ENCODE results near the gene ZNF627. TPM values are rescaled to one million over a fixed set of nuclear protein-coding genes. Genes with fewer than 3 reads are reported as not detected.
"Not testable (repeated sequence)": the region's sequence is repeated elsewhere in the genome, so short reads cannot be mapped to it uniquely, and the experiment has no call there.

Gene ZNF627
- total and polyA plus RNA-seq, 2 donors = 13.7 to 18.4 TPM

GRCh38 chr19:11606484-11606883, 9.2 kb downstream of the ZNF627 start:
- Histone ChIP-seq H3K27ac (ENCODE audit: low read depth in 1 of 2, low read length in 1 of 2) (no peak overlapping the region), H3K9me3 (ENCODE audit: control insufficient read depth in 2 of 2, insufficient read depth in 1 of 2, low read length in 1 of 2) (peaks cover 4 to 27% of the 10 kb centered on the region in 2 donors), H3K4me3 (ENCODE audit: low read length in 2 of 2) (no peak overlapping the region), H3K36me3 (ENCODE audit: control insufficient read depth in 2 of 2, insufficient read depth in 2 of 2, low read length in 1 of 2) (peaks cover 17 to 27% of the 10 kb centered on the region in 2 donors), H3K4me1 (ENCODE audit: control insufficient read depth in 2 of 2, insufficient read depth in 2 of 2, low read length in 2 of 2) (no peaks in the 10 kb centered on the region), H3K27me3 (ENCODE audit: control insufficient read depth in 2 of 2, insufficient read depth in 1 of 2, low read length in 1 of 2) (no peaks in the 10 kb centered on the region)
- 98% methylated on average over 8 of the region's 8 CpGs for WGBS
- no peak for DNase-seq (ENCODE audit: low read depth in 6 of 9, low spot score in 9 of 9)

GRCh38 chr19:11611730-11612129, 14.4 kb downstream of the ZNF627 start:
- WGBS = 98% methylated on average over 1 of the region's 1 CpG
- no peaks in the 10 kb centered on the region for H3K4me1 ChIP-seq (ENCODE audit: control insufficient read depth in 2 of 2, insufficient read depth in 2 of 2, low read length in 2 of 2)
- no peak overlapping the region for H3K4me3 ChIP-seq (ENCODE audit: low read length in 2 of 2)
- no peak overlapping the region for H3K27ac ChIP-seq (ENCODE audit: low read depth in 1 of 2, low read length in 1 of 2)
- no peak for DNase-seq (ENCODE audit: low read depth in 6 of 9, low spot score in 9 of 9)
- peaks cover 5 to 26% of the 10 kb centered on the region in 2 donors for H3K9me3 ChIP-seq (ENCODE audit: control insufficient read depth in 2 of 2, insufficient read depth in 1 of 2, low read length in 1 of 2)
- H3K27me3 ChIP-seq (ENCODE audit: control insufficient read depth in 2 of 2, insufficient read depth in 1 of 2, low read length in 1 of 2) = no peaks in the 10 kb centered on the region
- peaks cover 14 to 28% of the 10 kb centered on the region in 2 donors for H3K36me3 ChIP-seq (ENCODE audit: control insufficient read depth in 2 of 2, insufficient read depth in 2 of 2, low read length in 1 of 2)

DNA sequence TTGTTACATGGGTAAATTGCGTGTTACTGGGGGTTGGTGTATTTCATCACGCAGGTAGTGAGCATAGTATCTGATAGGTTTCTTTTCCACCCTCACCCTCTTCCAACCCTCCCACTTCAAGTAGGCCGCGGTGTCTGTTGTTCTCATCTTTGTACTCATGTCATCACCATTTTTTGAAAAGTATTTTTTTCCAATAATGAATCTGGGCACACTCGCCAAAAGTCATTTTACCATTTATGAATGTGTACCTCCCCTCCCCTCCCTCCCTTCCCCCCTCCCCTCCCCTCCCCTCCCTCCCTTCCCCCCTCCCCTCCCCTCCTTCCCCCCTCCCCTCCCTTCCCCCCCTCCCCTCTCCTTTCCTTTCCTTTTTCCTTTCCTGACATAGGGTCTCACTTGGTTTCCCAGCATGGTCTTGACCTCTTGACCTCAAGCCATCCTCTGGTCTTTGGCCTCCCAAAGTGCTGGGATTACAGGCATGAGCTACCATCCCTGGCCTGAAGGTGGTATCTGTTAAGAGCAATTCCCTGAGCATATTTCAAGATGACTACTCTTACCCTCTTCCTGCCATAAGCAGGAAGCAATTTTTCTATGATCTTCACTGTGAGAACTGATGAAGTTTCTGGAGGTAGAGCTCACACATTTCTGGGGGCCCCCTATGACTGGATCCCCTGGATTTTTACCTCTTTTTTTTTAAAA, 15.7 kb downstream of the ZNF627 start:
- Histone ChIP-seq H3K27ac (ENCODE audit: low read depth in 1 of 2, low read length in 1 of 2) (no peak overlapping the region), H3K36me3 (ENCODE audit: control insufficient read depth in 2 of 2, insufficient read depth in 2 of 2, low read length in 1 of 2) (peaks cover 26 to 33% of the 10 kb centered on the region in 2 donors), H3K27me3 (ENCODE audit: control insufficient read depth in 2 of 2, insufficient read depth in 1 of 2, low read length in 1 of 2) (no peaks in the 10 kb centered on the region), H3K4me3 (ENCODE audit: low read length in 2 of 2) (no peak overlapping the region), H3K9me3 (ENCODE audit: control insufficient read depth in 2 of 2, insufficient read depth in 1 of 2, low read length in 1 of 2) (peaks cover 13 to 20% of the 10 kb centered on the region in 2 donors), H3K4me1 (ENCODE audit: control insufficient read depth in 2 of 2, insufficient read depth in 2 of 2, low read length in 2 of 2) (no peaks in the 10 kb centered on the region)
- 99% methylated on average over 5 of the region's 5 CpGs for WGBS
- no peak for DNase-seq (ENCODE audit: low read depth in 6 of 9, low spot score in 9 of 9)

DNA sequence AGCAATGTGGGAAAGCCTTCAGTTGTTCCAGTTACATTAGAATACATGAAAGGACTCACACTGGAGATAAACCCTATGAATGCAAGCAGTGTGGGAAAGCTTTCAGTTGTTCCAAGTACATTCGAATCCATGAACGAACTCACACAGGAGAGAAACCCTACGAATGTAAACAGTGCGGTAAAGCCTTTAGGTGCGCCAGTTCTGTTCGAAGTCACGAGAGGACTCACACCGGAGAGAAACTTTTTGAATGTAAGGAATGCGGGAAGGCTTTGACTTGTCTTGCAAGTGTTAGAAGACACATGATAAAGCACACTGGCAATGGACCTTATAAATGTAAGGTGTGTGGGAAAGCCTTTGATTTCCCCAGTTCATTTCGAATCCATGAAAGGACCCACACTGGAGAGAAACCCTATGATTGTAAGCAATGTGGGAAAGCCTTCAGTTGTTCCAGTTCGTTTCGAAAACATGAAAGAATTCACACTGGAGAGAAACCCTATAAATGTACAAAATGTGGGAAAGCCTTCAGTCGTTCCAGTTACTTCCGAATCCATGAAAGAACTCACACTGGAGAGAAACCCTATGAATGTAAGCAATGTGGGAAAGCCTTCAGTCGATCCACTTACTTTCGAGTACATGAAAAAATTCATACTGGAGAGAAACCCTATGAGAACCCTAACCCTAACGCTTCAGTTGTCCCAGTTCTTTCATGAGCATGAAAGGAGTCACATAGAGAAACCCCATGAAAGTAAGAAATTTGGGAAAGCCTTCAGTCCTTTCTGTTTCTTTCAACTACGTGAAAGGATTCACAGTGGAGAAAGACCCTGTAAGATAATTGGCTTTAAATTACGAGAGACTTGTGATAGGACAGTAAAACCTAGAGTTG, 20.1 kb downstream of the ZNF627 start:
- DNase-seq (ENCODE audit: low read depth in 6 of 9, low spot score in 9 of 9) = no peak
- H3K27me3 ChIP-seq (ENCODE audit: control insufficient read depth in 2 of 2, insufficient read depth in 1 of 2, low read length in 1 of 2) = no peaks in the 10 kb centered on the region
- H3K4me1 ChIP-seq (ENCODE audit: control insufficient read depth in 2 of 2, insufficient read depth in 2 of 2, low read length in 2 of 2) = no peaks in the 10 kb centered on the region
- H3K27ac ChIP-seq (ENCODE audit: low read depth in 1 of 2, low read length in 1 of 2) = no peak overlapping the region
- H3K9me3 ChIP-seq (ENCODE audit: control insufficient read depth in 2 of 2, insufficient read depth in 1 of 2, low read length in 1 of 2) = peaks cover 13 to 20% of the 10 kb centered on the region in 2 donors
- H3K36me3 ChIP-seq (ENCODE audit: control insufficient read depth in 2 of 2, insufficient read depth in 2 of 2, low read length in 1 of 2) = peaks cover 48 to 53% of the 10 kb centered on the region in 2 donors
- 99% methylated on average over 19 of the region's 19 CpGs for WGBS
- no peak overlapping the region for H3K4me3 ChIP-seq (ENCODE audit: low read length in 2 of 2)

GRCh38 chr19:11620553-11620952, 23.3 kb downstream of the ZNF627 start:
- H3K4me1 ChIP-seq (ENCODE audit: control insufficient read depth in 2 of 2, insufficient read depth in 2 of 2, low read length in 2 of 2) = peaks cover 2% of the 10 kb centered on the region in 2 donors
- no peak for DNase-seq (ENCODE audit: low read depth in 6 of 9, low spot score in 9 of 9)
- peaks cover 0 to 14% of the 10 kb centered on the region in 2 donors for H3K27me3 ChIP-seq (ENCODE audit: control insufficient read depth in 2 of 2, insufficient read depth in 1 of 2, low read length in 1 of 2)
- H3K27ac ChIP-seq (ENCODE audit: low read depth in 1 of 2, low read length in 1 of 2) = no peak overlapping the region
- WGBS = 83% methylated on average over 4 of the region's 4 CpGs
- H3K9me3 ChIP-seq (ENCODE audit: control insufficient read depth in 2 of 2, insufficient read depth in 1 of 2, low read length in 1 of 2) = peaks cover 8 to 13% of the 10 kb centered on the region in 2 donors
- peaks cover 36 to 49% of the 10 kb centered on the region in 2 donors for H3K36me3 ChIP-seq (ENCODE audit: control insufficient read depth in 2 of 2, insufficient read depth in 2 of 2, low read length in 1 of 2)
- no peak overlapping the region for H3K4me3 ChIP-seq (ENCODE audit: low read length in 2 of 2)

GRCh38 chr19:11622401-11622800, 25.1 kb downstream of the ZNF627 start:
- H3K27me3 ChIP-seq (ENCODE audit: control insufficient read depth in 2 of 2, insufficient read depth in 1 of 2, low read length in 1 of 2) = peaks cover 0 to 22% of the 10 kb centered on the region in 2 donors
- peaks cover 17 to 33% of the 10 kb centered on the region in 2 donors for H3K36me3 ChIP-seq (ENCODE audit: control insufficient read depth in 2 of 2, insufficient read depth in 2 of 2, low read length in 1 of 2)
- 64% methylated on average over 3 of the region's 3 CpGs for WGBS
- H3K4me3 ChIP-seq (ENCODE audit: low read length in 2 of 2); H3K9me3 ChIP-seq (ENCODE audit: control insufficient read depth in 2 of 2, insufficient read depth in 1 of 2, low read length in 1 of 2); H3K4me1 ChIP-seq (ENCODE audit: control insufficient read depth in 2 of 2, insufficient read depth in 2 of 2, low read length in 2 of 2); H3K27ac ChIP-seq (ENCODE audit: low read depth in 1 of 2, low read length in 1 of 2); DNase-seq (ENCODE audit: low read depth in 6 of 9, low spot score in 9 of 9): not testable (repeated sequence)

- Histone ChIP-seq H3K9me3 (ENCODE audit: control insufficient read depth in 2 of 2, insufficient read depth in 1 of 2, low read length in 1 of 2) (no peaks in the 10 kb centered on the region), H3K4me3 (ENCODE audit: low read length in 2 of 2) (no peak overlapping the region), H3K4me1 (ENCODE audit: control insufficient read depth in 2 of 2, insufficient read depth in 2 of 2, low read length in 2 of 2) (peaks cover 2% of the 10 kb centered on the region in 2 donors), H3K36me3 (ENCODE audit: control insufficient read depth in 2 of 2, insufficient read depth in 2 of 2, low read length in 1 of 2) (peaks cover 14 to 17% of the 10 kb centered on the region in 2 donors), H3K27ac (ENCODE audit: low read depth in 1 of 2, low read length in 1 of 2) (no peak overlapping the region), H3K27me3 (ENCODE audit: control insufficient read depth in 2 of 2, insufficient read depth in 1 of 2, low read length in 1 of 2) (peaks cover 0 to 22% of the 10 kb centered on the region in 2 donors)
- no peak for DNase-seq (ENCODE audit: low read depth in 6 of 9, low spot score in 9 of 9)
- WGBS = 75% methylated on average over 4 of the region's 4 CpGs
Observed at GRCh38 chr19:11624069-11624463, 26.8 kb downstream of the ZNF627 start.

- Histone ChIP-seq H3K4me3 (ENCODE audit: low read length in 2 of 2) (no peak overlapping the region), H3K27ac (ENCODE audit: low read depth in 1 of 2, low read length in 1 of 2) (no peak overlapping the region), H3K4me1 (ENCODE audit: control insufficient read depth in 2 of 2, insufficient read depth in 2 of 2, low read length in 2 of 2) (peaks cover 2% of the 10 kb centered on the region in 2 donors), H3K9me3 (ENCODE audit: control insufficient read depth in 2 of 2, insufficient read depth in 1 of 2, low read length in 1 of 2) (no peaks in the 10 kb centered on the region), H3K36me3 (ENCODE audit: control insufficient read depth in 2 of 2, insufficient read depth in 2 of 2, low read length in 1 of 2) (no peaks in the 10 kb centered on the region), H3K27me3 (ENCODE audit: control insufficient read depth in 2 of 2, insufficient read depth in 1 of 2, low read length in 1 of 2) (peaks cover 0 to 22% of the 10 kb centered on the region in 2 donors)
- WGBS = 91% methylated on average over 15 of the region's 15 CpGs
- no peak for DNase-seq (ENCODE audit: low read depth in 6 of 9, low spot score in 9 of 9)
Observed at GRCh38 chr19:11626252-11626651, 29.0 kb downstream of the ZNF627 start.

GRCh38 chr19:11633223-11633622, 35.9 kb downstream of the ZNF627 start:
- 88% methylated on average over 9 of the region's 9 CpGs for WGBS
- no peak for DNase-seq (ENCODE audit: low read depth in 6 of 9, low spot score in 9 of 9)

More at GRCh38 chr19:11633223-11633622, 35.9 kb downstream of the ZNF627 start:
- H3K9me3 ChIP-seq (ENCODE audit: control insufficient read depth in 2 of 2, insufficient read depth in 1 of 2, low read length in 1 of 2) = peaks cover 0 to 6% of the 10 kb centered on the region in 2 donors
- H3K36me3 ChIP-seq (ENCODE audit: control insufficient read depth in 2 of 2, insufficient read depth in 2 of 2, low read length in 1 of 2) = no peaks in the 10 kb centered on the region
- no peaks in the 10 kb centered on the region for H3K27me3 ChIP-seq (ENCODE audit: control insufficient read depth in 2 of 2, insufficient read depth in 1 of 2, low read length in 1 of 2)
- H3K4me3 ChIP-seq (ENCODE audit: low read length in 2 of 2) = no peak overlapping the region
- H3K27ac ChIP-seq (ENCODE audit: low read depth in 1 of 2, low read length in 1 of 2) = no peak overlapping the region
- no peaks in the 10 kb centered on the region for H3K4me1 ChIP-seq (ENCODE audit: control insufficient read depth in 2 of 2, insufficient read depth in 2 of 2, low read length in 2 of 2)
